Prostate gland (tissue), 2 donors: ENCODE measurements around the gene MCAM. TPM values are rescaled to one million over a fixed set of nuclear protein-coding genes. Genes with fewer than 3 reads are reported as not detected.

Experiments used
- DNase-seq: peaks from one replicate; pipeline ENCODE4 v3.0.0-alpha.2; 2019; ENCODE audit warnings: low spot score
- H3K27ac ChIP-seq, 2 donors: fragments of 200-600 bp; sonication (generic); 2 replicates each; pipeline ENCODE4 v1.5.1; 2017 to 2019
- H3K27me3 ChIP-seq: fragments of 200-600 bp; sonication (generic); replicated peaks from 2 replicates; pipeline ENCODE4 v1.5.1; 2019; ENCODE audit not compliant: insufficient read depth
- H3K36me3 ChIP-seq, 2 donors: fragments of 200-600 bp; sonication (generic); 1 replicate in 1 of 2; 2 replicates in 1 of 2; pipeline versions ENCODE4 v1.5.1 to v1.8.1; 2017 to 2019
- H3K4me1 ChIP-seq: fragments of 200-600 bp; sonication (generic); replicated peaks from 2 replicates; pipeline ENCODE4 v1.5.1; 2019
- H3K4me3 ChIP-seq, 2 donors: fragments of 200-600 bp; sonication (generic); 2 replicates each; pipeline ENCODE4 v1.5.1; 2017 to 2019
- H3K9me3 ChIP-seq: fragments of 200-600 bp; sonication (generic); 2 replicates; pipeline ENCODE4 v1.5.1; 2017
- POLR2A ChIP-seq: fragments of 450-650 bp; IDR thresholded peaks from one replicate; pipeline ENCODE4 v1.6.1; 2016; ENCODE audit warnings: antibody characterized with exemption, mild to moderate bottlenecking
- POLR2AphosphoS5 ChIP-seq: sonication (generic); formaldehyde crosslinking; IDR thresholded peaks from one replicate; pipeline ENCODE4 v1.6.1; 2017; ENCODE audit warnings: antibody characterized with exemption
- WGBS: methylation state at CpG from one replicate; pipeline ENCODE4 v1.1.5; 2018; 5-methylcytosine and 5-hydroxymethylcytosine counted together
- intact Hi-C: fragments of 100-400 bp; cut with DNase I; formaldehyde crosslinking; loops from one replicate; pipeline ENCODE4 v1.14.2; 2022
- total RNA-seq, 2 donors: library from RNA; depleted of rRNA; stranded (reverse); fragments of >200 nt; gene quantifications; one replicate each; pipeline ENCODE4 v1.1.0, GENCODE V29; 2016
- TF ChIP-seq, protein P1 (sequence below), 4 experiments: fragments of 200-600 bp in 2 of 4; fragments of 450-650 bp in 2 of 4; sonication (generic) in 2 of 4; IDR thresholded peaks; 1 replicate in 3 of 4; 2 replicates in 1 of 4; pipeline ENCODE4 v1.5.1; 2016 to 2019; ENCODE audit warnings: antibody characterized with exemption in 4 of 4, mild to moderate bottlenecking in 2 of 4, moderate library complexity in 2 of 4

MCAM gene
- total RNA-seq, 2 donors from 2014 or later: 156 to 292 TPM

GRCh38 chr11:119319136-119319699 is 2.3 kb upstream of the MCAM start:
- Histone ChIP-seq H3K4me1 (no peaks in the 10 kb centered on the region), H3K9me3 (no peaks in the 10 kb centered on the region), H3K36me3 (no peaks in the 10 kb centered on the region), H3K27ac (peak overlapping the region; percentile 71 to 81), H3K27me3 (peaks cover 7% of the 10 kb centered on the region), H3K4me3 (no peak overlapping the region)
- TF ChIP-seq POLR2AphosphoS5 (no peak), POLR2A (no peak)
- TF ChIP-seq, protein P1, sequence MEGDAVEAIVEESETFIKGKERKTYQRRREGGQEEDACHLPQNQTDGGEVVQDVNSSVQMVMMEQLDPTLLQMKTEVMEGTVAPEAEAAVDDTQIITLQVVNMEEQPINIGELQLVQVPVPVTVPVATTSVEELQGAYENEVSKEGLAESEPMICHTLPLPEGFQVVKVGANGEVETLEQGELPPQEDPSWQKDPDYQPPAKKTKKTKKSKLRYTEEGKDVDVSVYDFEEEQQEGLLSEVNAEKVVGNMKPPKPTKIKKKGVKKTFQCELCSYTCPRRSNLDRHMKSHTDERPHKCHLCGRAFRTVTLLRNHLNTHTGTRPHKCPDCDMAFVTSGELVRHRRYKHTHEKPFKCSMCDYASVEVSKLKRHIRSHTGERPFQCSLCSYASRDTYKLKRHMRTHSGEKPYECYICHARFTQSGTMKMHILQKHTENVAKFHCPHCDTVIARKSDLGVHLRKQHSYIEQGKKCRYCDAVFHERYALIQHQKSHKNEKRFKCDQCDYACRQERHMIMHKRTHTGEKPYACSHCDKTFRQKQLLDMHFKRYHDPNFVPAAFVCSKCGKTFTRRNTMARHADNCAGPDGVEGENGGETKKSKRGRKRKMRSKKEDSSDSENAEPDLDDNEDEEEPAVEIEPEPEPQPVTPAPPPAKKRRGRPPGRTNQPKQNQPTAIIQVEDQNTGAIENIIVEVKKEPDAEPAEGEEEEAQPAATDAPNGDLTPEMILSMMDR (IDR thresholded peaks at IDR 0.05): no peak
- DNase-seq: no peak
- intact Hi-C loops: no loop called here
- 68% methylated on average over 8 of the region's 8 CpGs for WGBS

DNA sequence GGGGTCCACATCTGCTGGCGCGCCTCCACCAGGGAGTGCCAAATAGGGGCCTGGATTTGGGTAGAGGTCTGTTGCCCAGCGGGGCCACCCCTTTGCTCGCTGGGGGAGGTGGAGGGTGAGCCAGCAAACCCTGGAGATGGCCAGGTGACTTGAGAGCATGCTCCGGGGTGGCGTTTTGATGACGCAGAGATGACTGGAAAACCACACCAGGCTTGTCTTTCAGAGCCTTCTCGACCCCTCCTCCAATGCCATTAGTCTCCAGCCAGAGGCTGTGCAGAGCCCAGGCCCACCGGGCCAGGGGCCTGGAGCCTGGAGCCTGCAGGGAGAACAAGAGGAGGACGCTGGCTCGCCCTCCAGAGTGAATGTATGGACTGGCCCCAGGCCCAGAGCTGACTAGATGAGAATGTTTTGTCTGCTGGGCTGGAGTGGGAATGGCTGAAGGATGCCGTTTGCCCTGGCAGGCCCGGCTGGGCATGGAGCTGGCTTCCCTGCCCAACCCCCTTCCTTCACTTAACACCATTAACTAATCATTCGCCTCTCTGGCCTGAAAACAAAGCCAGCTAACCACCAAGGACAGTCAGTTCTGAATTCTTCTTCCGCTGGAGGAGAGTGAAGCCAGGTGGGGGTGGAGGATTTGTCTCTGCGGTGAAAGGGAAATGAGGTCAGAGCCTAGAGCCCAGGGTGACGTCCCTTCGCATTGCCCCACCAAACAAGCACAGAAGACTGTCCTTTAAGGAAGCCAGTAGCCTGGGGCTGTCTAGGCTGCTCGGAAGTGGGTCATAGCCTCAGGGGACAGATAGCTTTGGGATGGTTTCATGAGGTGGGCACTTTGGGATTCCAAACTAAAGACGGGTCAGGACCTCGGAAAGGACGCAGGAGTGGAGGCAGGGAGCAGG is 1.6 kb upstream of the MCAM start:
- TF ChIP-seq POLR2A (no peak), POLR2AphosphoS5 (no peak)
- TF ChIP-seq, protein P1 (IDR thresholded peaks at IDR 0.05): no peak
- H3K36me3 ChIP-seq: no peaks in the 10 kb centered on the region
- no peak for DNase-seq
- H3K9me3 ChIP-seq: no peaks in the 10 kb centered on the region
- 52% methylated on average over 22 of the region's 22 CpGs for WGBS
- no peak overlapping the region for H3K4me3 ChIP-seq
- H3K27ac ChIP-seq: peak overlapping the region; percentile 71 to 81
- H3K4me1 ChIP-seq: no peaks in the 10 kb centered on the region
- peaks cover 7% of the 10 kb centered on the region for H3K27me3 ChIP-seq
- intact Hi-C loops: no loop called here

GRCh38 chr11:119317592-119318239 is 786 bp upstream of the MCAM start:
- Histone ChIP-seq H3K4me1 (no peaks in the 10 kb centered on the region), H3K27me3 (peaks cover 7% of the 10 kb centered on the region), H3K27ac (peak overlapping the region; percentile 65 to 81), H3K4me3 (peak overlapping the region in 1 of 2 donors; percentile 28), H3K9me3 (no peaks in the 10 kb centered on the region), H3K36me3 (no peaks in the 10 kb centered on the region)
- 46% methylated on average over 14 of the region's 14 CpGs for WGBS
- no peak for DNase-seq
- TF ChIP-seq POLR2AphosphoS5 (no peak), POLR2A (no peak)
- TF ChIP-seq, protein P1 (IDR thresholded peaks at IDR 0.05): no peak
- intact Hi-C loops: loop anchor here (2.0 kb wide), 1 partner anchor 57 kb away; no protein-coding TSS in a partner anchor

DNA sequence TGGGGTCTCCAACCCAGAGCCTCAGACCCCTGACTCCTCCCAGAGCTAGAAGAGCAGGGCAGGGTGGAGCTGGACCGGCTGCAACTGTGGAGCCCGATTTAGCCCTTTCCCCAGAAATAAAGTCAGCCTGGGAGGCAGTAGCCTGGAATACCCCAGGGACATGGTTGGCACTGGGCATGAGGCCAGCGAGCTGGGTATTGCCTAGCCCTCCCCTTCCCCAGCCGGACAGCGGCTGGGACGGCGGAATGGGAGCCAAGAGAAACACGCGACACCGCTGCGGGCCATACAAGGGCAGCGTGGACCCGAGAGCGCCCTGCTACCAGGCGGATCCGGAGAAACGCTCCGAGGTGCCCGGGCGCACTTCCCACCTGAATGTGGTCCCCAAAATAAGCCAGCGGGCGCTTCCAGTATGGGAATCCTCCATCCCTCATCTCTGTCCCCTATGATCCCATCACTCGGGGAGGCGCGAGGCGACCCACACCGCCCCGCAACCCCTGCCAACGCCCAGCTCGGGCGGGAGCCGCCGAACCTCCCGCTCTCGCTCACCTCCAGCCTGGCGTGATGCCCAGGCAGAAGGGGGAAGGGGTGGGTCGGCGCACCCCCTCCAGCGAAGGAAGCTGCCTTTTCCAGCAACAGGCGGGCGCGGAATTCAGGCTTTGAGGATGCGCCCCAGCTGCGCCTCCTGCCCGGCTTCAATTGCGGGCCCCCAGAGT is 758 bp downstream of the MCAM start:
- H3K36me3 ChIP-seq: no peaks in the 10 kb centered on the region
- no peaks in the 10 kb centered on the region for H3K9me3 ChIP-seq
- peak overlapping the region; percentile 28 to 40 for H3K4me3 ChIP-seq
- H3K4me1 ChIP-seq: no peaks in the 10 kb centered on the region
- no peak for DNase-seq
- TF ChIP-seq POLR2AphosphoS5: no peak
- no peak for TF ChIP-seq POLR2A
- TF ChIP-seq, protein P1 (IDR thresholded peaks at IDR 0.05): no peak
- WGBS: 2% methylated on average over 34 of the region's 46 CpGs
- H3K27ac ChIP-seq: peak overlapping the region; percentile 66 to 72
- intact Hi-C loops: loop anchor here (2.0 kb wide), 1 partner anchor 59 kb away; no protein-coding TSS in a partner anchor
- peaks cover 7% of the 10 kb centered on the region for H3K27me3 ChIP-seq
